Activated CD4-positive, alpha-beta T cell treated with anti-CD3 and anti-CD28 coated beads, Interleukin-2, amount 10 ng/mL, durations not matched to agents 24 days and 14 days (primary cell): ENCODE results near the gene MAGI2. TPM values are rescaled to one million over a fixed set of nuclear protein-coding genes. Genes with fewer than 3 reads are reported as not detected.

Experiments used
- DNase-seq: peaks from one replicate; pipeline ENCODE4 v3.0.0; 2022
- H3K27ac Mint-ChIP-seq: one replicate; pipeline ENCODE4 v1.8.0; 2022; ENCODE audit warnings: mild to moderate bottlenecking, mixed read lengths
- H3K27me3 Mint-ChIP-seq: one replicate; pipeline ENCODE4 v1.8.0; 2022; ENCODE audit warnings: mixed read lengths
- H3K36me3 Mint-ChIP-seq: one replicate; pipeline ENCODE4 v1.8.0; 2022; ENCODE audit warnings: low read depth, mild to moderate bottlenecking, mixed read lengths
- H3K4me1 Mint-ChIP-seq: one replicate; pipeline ENCODE4 v1.8.0; 2021; ENCODE audit warnings: mixed read lengths
- H3K4me3 Mint-ChIP-seq: one replicate; pipeline ENCODE4 v1.8.0; 2022; ENCODE audit warnings: mild to moderate bottlenecking, moderate library complexity, mixed read lengths
- H3K9me3 Mint-ChIP-seq: one replicate; pipeline ENCODE4 v1.8.0; 2021; ENCODE audit warnings: mixed read lengths
- intact Hi-C: fragments of 100-400 bp; cut with micrococcal nuclease; formaldehyde crosslinking; loops from one replicate; pipeline ENCODE4 v1.15.1; 2023
- total RNA-seq: library from RNA; stranded (reverse); gene quantifications from 2 replicates; pipeline ENCODE4 v1.2.3, GENCODE V29; 2022

The MAGI2 gene
- total RNA-seq, 1 donor from 2014 or later: 0.12 TPM

DNA sequence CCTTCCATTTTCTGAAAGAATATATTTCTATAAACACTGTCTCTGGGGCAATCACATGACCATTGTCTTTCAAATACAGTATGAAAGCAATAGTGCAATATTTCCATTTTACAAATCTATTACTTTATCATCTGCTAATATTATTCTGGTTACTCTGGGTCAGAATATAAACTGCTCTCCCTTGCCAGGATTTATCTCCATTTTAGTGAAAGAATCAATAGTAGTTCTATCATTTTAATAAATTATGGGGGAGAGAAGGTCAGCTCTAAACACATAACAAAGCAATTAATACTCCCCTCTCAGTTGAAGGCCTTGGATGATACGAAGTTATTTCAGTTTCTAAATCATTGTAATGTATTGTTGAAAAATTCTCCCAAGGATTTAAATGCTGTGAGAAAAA lies 608.3 kb downstream of the MAGI2 start:
- H3K4me1 Mint-ChIP-seq: no peaks in the 10 kb centered on the region
- H3K36me3 Mint-ChIP-seq: no peaks in the 10 kb centered on the region
- no peak for DNase-seq
- intact Hi-C loops: no loop called here
- no peak overlapping the region for H3K4me3 Mint-ChIP-seq
- no peak overlapping the region for H3K27ac Mint-ChIP-seq
- no peaks in the 10 kb centered on the region for H3K27me3 Mint-ChIP-seq
- no peaks in the 10 kb centered on the region for H3K9me3 Mint-ChIP-seq

DNA sequence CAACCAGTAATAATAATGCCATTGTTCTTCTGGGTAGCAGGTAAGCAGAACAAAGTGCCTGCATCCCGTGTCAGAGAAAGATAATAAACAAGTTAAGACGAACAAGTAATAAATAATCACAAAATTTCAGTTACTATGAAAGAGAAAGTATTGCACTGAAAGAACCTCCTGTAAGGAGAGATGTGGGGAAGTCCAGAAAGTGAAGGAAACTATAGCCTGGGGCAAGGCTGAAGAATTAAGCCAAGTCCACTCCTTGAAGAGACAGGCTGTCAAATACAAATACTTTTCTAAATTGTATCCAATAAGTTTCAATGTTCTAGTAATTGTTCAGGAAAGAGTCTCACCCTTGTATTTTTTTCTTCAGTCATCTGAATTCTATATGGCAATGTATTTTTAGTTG lies 611.4 kb downstream of the MAGI2 start:
- H3K4me1 Mint-ChIP-seq: no peaks in the 10 kb centered on the region
- no peaks in the 10 kb centered on the region for H3K36me3 Mint-ChIP-seq
- intact Hi-C loops: no loop called here
- no peak for DNase-seq
- no peak overlapping the region for H3K27ac Mint-ChIP-seq
- no peaks in the 10 kb centered on the region for H3K27me3 Mint-ChIP-seq
- H3K4me3 Mint-ChIP-seq: no peak overlapping the region
- H3K9me3 Mint-ChIP-seq: no peaks in the 10 kb centered on the region

- Mint-ChIP-seq H3K27me3 (no peaks in the 10 kb centered on the region), H3K9me3 (no peaks in the 10 kb centered on the region), H3K4me3 (no peak overlapping the region), H3K36me3 (no peaks in the 10 kb centered on the region), H3K4me1 (no peaks in the 10 kb centered on the region), H3K27ac (no peak overlapping the region)
- intact Hi-C loops: no loop called here
- DNase-seq: no peak
Measured at GRCh38 chr7:78835897-78836296, 617.6 kb downstream of the MAGI2 start.

- H3K9me3 Mint-ChIP-seq: no peaks in the 10 kb centered on the region
- H3K4me3 Mint-ChIP-seq: no peak overlapping the region
- no peak for DNase-seq
- H3K27me3 Mint-ChIP-seq: no peaks in the 10 kb centered on the region
- intact Hi-C loops: no loop called here
- no peak overlapping the region for H3K27ac Mint-ChIP-seq
- H3K36me3 Mint-ChIP-seq: no peaks in the 10 kb centered on the region
- no peaks in the 10 kb centered on the region for H3K4me1 Mint-ChIP-seq
Measured at GRCh38 chr7:78828317-78828716, 625.1 kb downstream of the MAGI2 start.

- DNase-seq: no peak
- intact Hi-C loops: no loop called here
- Mint-ChIP-seq H3K27me3 (no peaks in the 10 kb centered on the region), H3K4me1 (no peaks in the 10 kb centered on the region), H3K36me3 (no peaks in the 10 kb centered on the region), H3K9me3 (no peaks in the 10 kb centered on the region), H3K4me3 (no peak overlapping the region), H3K27ac (no peak overlapping the region)
Measured at GRCh38 chr7:78803501-78804127, 649.9 kb downstream of the MAGI2 start.

DNA sequence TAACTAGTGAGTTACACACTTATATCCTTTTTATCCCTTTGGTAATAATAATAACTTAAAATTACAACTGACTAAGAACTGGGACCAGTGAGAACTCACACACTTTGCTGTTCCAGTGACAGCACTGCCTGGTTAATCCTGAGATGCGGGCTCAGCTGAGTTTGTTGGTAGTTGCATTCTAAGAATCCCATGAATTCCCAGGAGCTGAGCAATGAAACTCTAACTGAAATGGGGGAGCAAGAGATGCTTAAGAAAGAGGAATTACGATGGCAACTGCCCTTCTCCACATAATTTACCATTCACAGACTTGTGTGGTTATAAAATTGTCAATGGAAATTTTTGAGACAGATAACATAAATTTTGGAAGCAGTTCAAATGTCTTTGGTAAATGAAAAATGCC lies 659.4 kb downstream of the MAGI2 start:
- Mint-ChIP-seq H3K4me3 (no peak overlapping the region), H3K4me1 (no peaks in the 10 kb centered on the region), H3K36me3 (no peaks in the 10 kb centered on the region), H3K27me3 (no peaks in the 10 kb centered on the region), H3K27ac (no peak overlapping the region), H3K9me3 (no peaks in the 10 kb centered on the region)
- intact Hi-C loops: no loop called here
- DNase-seq: no peak

DNA sequence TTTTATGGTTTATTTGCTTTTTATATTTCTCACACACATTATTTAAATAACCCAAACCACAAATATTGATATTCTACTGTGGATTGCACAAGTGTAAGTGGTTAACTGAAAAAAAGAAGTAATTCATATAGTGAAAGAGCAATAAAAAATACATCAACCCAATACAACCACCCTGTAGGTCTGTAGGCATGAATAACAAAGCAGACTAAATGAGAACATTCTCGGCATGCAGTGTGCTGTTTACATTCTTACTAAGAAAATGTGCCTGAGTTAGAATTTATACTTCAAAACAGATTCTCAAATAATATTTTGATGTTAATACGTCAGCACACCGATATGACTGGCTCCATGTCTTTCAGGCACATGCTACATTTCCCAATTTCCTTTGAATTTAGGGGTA lies 660.8 kb downstream of the MAGI2 start:
- Mint-ChIP-seq H3K36me3 (no peaks in the 10 kb centered on the region), H3K9me3 (no peaks in the 10 kb centered on the region), H3K4me3 (no peak overlapping the region), H3K27me3 (no peaks in the 10 kb centered on the region), H3K27ac (no peak overlapping the region), H3K4me1 (no peaks in the 10 kb centered on the region)
- DNase-seq: no peak
- intact Hi-C loops: no loop called here

GRCh38 chr7:78792006-78792405 lies 661.5 kb downstream of the MAGI2 start:
- Mint-ChIP-seq H3K36me3 (no peaks in the 10 kb centered on the region), H3K9me3 (no peaks in the 10 kb centered on the region), H3K4me1 (no peaks in the 10 kb centered on the region), H3K27me3 (no peaks in the 10 kb centered on the region), H3K27ac (no peak overlapping the region), H3K4me3 (no peak overlapping the region)
- no peak for DNase-seq
- intact Hi-C loops: no loop called here

DNA sequence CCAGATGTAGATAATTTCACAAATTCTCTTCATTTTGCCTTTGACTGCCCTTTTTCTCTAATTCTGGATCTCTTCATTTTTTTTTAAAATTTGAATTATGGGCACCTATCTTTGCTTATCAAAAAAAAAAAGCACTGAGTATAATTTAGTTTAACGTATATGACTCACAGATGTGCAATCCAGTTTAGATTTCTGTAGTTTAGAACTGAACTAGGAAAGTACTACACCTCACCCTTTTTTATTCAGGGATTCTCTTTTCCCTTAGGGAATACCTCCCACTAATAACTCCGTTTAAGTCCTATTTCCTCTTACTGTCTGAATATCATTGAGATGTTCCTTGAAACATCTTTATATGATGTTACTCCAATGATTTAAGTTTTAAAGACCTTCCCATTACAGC lies 665.0 kb downstream of the MAGI2 start:
- intact Hi-C loops: no loop called here
- Mint-ChIP-seq H3K36me3 (no peaks in the 10 kb centered on the region), H3K27me3 (no peaks in the 10 kb centered on the region), H3K4me1 (no peaks in the 10 kb centered on the region), H3K27ac (no peak overlapping the region), H3K4me3 (no peak overlapping the region), H3K9me3 (no peaks in the 10 kb centered on the region)
- no peak for DNase-seq

DNA sequence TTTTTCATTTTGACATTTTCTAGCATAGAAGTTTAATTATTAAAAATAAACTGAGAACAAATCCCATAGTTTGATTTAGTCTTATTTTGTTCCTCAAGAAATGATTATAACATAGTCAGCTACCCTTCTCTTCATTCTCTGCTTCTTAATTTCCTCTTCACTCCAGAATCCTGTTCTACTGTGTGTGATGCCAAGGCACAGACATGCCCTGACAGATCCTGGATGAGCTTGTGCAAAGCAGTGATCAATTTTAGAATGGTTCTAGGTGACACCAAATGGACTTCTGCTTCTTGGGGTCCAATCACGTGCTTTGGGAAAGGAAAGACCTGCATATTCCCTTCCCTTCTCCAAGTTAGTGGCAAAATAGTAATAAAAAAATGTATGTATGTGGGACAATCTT lies 665.6 kb downstream of the MAGI2 start:
- H3K4me3 Mint-ChIP-seq: no peak overlapping the region
- H3K9me3 Mint-ChIP-seq: no peaks in the 10 kb centered on the region
- intact Hi-C loops: no loop called here
- H3K27me3 Mint-ChIP-seq: no peaks in the 10 kb centered on the region
- no peaks in the 10 kb centered on the region for H3K4me1 Mint-ChIP-seq
- no peak overlapping the region for H3K27ac Mint-ChIP-seq
- no peak for DNase-seq
- H3K36me3 Mint-ChIP-seq: no peaks in the 10 kb centered on the region

DNA sequence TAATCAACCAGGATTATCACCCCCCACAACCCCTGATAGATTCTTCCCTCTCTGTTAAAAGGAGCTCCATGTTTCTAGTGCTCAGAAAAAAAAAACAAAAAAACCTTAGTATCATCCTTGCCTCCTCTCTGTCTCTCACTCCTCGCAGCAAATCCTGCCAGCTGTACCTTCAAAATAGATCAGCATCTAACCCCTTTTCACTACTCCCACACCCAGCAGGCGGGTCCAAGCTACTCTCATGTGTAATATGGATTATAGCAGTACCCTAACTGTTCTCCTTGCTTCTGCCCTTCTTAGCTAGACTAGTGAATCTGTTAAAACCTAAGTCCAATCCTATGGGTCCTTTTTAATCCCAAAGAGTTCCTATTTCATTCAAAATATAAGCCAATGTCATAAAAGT lies 667.4 kb downstream of the MAGI2 start:
- no peaks in the 10 kb centered on the region for H3K4me1 Mint-ChIP-seq
- DNase-seq: no peak
- no peak overlapping the region for H3K4me3 Mint-ChIP-seq
- H3K36me3 Mint-ChIP-seq: no peaks in the 10 kb centered on the region
- H3K27ac Mint-ChIP-seq: no peak overlapping the region
- intact Hi-C loops: no loop called here
- H3K27me3 Mint-ChIP-seq: no peaks in the 10 kb centered on the region
- no peaks in the 10 kb centered on the region for H3K9me3 Mint-ChIP-seq

GRCh38 chr7:78783179-78783962 lies 670.1 kb downstream of the MAGI2 start:
- Mint-ChIP-seq H3K4me3 (no peak overlapping the region), H3K9me3 (no peaks in the 10 kb centered on the region), H3K4me1 (no peaks in the 10 kb centered on the region), H3K27me3 (no peaks in the 10 kb centered on the region), H3K27ac (no peak overlapping the region), H3K36me3 (no peaks in the 10 kb centered on the region)
- intact Hi-C loops: no loop called here
- DNase-seq: no peak

DNA sequence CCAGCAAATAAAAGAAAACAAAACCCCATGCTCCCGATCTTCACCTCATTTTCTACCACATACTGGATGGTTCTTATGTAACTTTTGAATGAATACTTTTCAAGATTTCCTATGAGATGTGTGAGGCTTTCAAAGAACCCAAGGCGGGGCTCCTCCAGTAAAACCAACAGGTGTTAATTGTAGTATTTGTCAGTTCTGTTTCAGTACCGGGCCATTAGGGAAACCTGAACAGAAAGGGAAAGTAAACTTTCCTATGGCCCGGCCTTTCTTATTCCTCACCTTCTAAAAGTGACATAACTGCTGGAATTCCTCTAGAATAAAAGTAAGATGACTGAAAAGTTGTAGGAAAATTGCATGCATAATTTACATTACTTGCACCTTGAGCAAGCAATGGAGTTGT lies 672.9 kb downstream of the MAGI2 start:
- Mint-ChIP-seq H3K9me3 (no peaks in the 10 kb centered on the region), H3K27ac (no peak overlapping the region), H3K36me3 (no peaks in the 10 kb centered on the region), H3K4me3 (no peak overlapping the region), H3K27me3 (no peaks in the 10 kb centered on the region), H3K4me1 (no peaks in the 10 kb centered on the region)
- intact Hi-C loops: no loop called here
- DNase-seq: no peak

- no peak overlapping the region for H3K4me3 Mint-ChIP-seq
- intact Hi-C loops: no loop called here
Measured at GRCh38 chr7:78779788-78780187, 673.7 kb downstream of the MAGI2 start.

GRCh38 chr7:78777829-78778228 lies 675.6 kb downstream of the MAGI2 start:
- intact Hi-C loops: no loop called here
- Mint-ChIP-seq H3K36me3 (no peaks in the 10 kb centered on the region), H3K27ac (no peak overlapping the region), H3K27me3 (no peaks in the 10 kb centered on the region), H3K9me3 (no peaks in the 10 kb centered on the region), H3K4me3 (no peak overlapping the region), H3K4me1 (no peaks in the 10 kb centered on the region)
- no peak for DNase-seq

More at GRCh38 chr7:78779788-78780187, 673.7 kb downstream of the MAGI2 start:
- no peaks in the 10 kb centered on the region for H3K9me3 Mint-ChIP-seq
- no peak for DNase-seq
- no peaks in the 10 kb centered on the region for H3K4me1 Mint-ChIP-seq
- no peak overlapping the region for H3K27ac Mint-ChIP-seq
- no peaks in the 10 kb centered on the region for H3K36me3 Mint-ChIP-seq
- no peaks in the 10 kb centered on the region for H3K27me3 Mint-ChIP-seq
